SH-SY5Y (cell line): ENCODE results near the gene SLC25A42.
A peak's percentile ranks its signal among the peaks of the same experiment; 100 is the strongest.

Experiments used
- GATA2 ChIP-seq: IDR thresholded peaks from 2 replicates; pipeline ENCODE4 v1.6.1; 2011; ENCODE audit warnings: mild to moderate bottlenecking, low read depth, low read length
- GATA3 ChIP-seq: IDR thresholded peaks from 2 replicates; pipeline ENCODE4 v1.6.1; 2011; ENCODE audit warnings: low read depth, mild to moderate bottlenecking, low read length, moderate library complexity

The SLC25A42 gene

DNA sequence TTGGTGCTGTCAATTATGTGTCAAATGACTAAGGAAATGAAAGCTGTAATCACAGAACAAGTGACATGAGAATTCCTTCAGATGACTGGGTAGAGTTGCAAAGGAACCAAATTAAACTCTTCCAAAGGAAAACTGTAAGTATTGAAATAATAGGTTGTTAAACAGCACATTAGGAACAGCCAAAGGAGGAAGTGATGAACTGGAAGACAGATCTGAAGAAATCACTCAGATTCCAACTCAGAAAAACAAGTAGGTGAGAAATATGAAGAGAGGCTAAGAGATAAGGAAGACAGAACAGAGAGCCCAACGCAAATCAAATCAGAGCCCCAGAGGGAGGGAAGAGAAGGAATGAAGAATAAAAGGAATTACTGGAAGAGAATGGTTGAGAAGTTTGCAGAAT is 59.1 kb downstream of the SLC25A42 start:
- TF ChIP-seq GATA3 (no peak), GATA2 (no peak)

DNA sequence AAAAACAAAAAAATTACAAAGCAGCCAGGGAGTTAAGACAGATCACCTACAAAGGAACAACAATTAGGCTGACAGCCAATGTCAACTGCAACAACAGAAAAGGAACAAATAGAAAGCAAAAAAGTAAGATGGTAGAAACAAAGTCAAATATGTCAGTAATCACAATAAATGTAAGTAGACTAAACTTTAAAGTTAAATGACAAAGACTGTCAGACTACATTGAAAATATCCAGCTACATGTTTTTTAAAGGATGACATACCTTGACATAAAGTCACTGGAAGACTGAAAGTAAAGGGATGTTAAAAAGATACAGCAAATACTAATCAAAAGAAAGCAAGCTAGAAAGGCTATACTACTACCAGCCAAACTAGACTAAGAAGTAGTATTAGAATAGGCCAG is 59.6 kb downstream of the SLC25A42 start:
- TF ChIP-seq GATA3 = no peak
- no peak for TF ChIP-seq GATA2

DNA sequence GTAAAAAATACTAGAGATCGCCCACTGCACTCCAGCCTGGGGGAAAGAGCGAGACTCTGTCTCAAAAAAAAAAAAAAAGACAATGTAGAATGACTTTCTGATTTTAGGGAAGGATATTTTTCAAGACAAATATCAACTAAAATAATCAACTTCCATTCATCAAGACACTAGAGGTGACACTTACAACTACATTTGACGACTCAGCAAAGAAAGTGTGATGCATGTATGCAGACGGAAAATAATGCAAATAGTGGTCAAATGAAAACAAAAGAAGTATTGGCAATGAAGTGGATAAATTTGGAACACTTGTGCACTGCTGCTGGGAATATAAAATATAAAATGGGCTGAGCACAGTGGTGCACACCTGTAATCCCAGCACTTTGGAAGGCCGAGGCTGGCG is 62.3 kb downstream of the SLC25A42 start:
- no peak for TF ChIP-seq GATA3
- TF ChIP-seq GATA2 = no peak

DNA sequence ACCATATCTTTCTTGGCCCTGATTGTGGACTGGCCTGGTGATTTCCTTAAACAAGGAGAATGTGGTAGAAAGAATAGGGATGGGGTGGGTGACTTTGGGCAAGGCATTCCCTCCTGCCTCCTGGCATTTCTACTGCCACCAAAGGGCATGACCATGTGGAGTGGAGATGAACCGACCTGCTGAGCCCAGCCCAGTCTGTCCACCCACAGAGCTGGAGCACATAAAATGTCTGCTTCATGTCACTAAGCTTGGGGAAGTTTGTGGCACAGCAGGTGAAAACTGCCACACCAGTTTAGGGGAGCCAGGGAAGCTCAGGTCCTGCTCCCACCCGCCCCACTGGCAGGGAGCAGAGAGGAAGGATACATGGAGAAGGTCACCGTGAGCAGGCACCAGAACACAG is 68.2 kb downstream of the SLC25A42 start:
- TF ChIP-seq GATA3 = no peak
- TF ChIP-seq GATA2 = no peak

DNA sequence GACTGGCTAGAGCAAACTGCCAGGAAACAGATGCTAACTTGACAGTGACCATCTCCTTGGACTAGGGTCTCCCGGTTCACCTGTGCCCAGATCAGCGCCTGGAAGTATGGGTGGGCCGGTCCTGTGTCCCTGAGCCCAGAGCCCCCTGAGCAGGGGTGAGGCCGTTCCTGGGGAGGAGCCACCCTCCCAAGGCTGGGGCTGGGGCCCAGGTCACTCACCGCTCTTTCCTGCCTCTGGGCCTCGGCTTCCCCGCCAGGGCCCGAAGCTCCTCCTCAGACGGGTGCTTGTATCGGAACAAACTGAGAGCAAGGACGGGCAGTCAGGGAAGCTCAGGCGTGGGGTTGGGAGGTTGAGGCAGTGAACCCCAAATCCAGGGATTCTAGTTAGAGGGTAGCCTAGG is 69.1 kb downstream of the SLC25A42 start:
- TF ChIP-seq GATA3 (no peak), GATA2 (no peak)

DNA sequence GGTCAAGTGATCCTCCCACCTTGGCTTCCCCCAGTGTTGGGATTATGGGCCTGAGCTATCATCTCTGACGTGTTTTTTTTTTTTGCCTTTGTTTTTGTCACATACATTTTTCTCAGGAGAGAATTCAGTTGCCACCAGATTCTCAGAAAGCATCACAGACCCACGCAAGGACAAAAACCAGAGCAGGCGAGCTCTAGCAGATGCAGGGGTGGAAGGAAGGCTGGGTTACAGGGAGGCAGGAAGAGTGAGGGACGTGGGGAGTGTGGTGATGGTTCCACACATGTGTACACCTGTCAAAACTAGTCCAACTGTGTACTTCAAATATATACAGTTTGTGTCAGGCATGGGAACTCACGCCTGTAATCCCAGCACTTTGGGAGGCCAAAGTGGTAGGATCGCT is 70.2 kb downstream of the SLC25A42 start:
- TF ChIP-seq GATA2 (no peak), GATA3 (no peak)

DNA sequence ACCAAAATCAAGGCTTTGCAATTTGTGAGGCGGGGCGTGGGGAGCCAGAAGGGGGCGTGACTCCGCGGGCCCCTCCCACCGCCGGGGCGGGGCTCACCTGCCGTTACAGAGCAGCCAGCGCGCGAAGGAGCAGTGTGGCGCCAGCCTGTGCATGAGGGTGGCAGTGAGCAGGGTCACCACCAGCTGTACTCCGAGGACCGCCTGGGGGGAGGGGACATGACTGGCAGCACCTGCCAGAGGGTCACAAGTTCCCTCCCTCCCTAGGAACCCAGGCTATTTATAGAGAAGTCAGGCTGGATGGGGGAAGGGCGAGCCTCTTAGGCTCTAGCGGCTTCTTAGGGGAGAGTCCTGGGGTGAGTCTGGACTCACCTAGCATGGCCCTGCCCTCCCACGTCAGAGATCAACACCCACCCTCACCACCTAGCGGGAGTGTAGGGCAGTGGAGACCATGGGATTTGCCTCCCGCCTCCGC is 70.9 kb downstream of the SLC25A42 start:
- TF ChIP-seq GATA3 (no peak), GATA2 (no peak)

DNA sequence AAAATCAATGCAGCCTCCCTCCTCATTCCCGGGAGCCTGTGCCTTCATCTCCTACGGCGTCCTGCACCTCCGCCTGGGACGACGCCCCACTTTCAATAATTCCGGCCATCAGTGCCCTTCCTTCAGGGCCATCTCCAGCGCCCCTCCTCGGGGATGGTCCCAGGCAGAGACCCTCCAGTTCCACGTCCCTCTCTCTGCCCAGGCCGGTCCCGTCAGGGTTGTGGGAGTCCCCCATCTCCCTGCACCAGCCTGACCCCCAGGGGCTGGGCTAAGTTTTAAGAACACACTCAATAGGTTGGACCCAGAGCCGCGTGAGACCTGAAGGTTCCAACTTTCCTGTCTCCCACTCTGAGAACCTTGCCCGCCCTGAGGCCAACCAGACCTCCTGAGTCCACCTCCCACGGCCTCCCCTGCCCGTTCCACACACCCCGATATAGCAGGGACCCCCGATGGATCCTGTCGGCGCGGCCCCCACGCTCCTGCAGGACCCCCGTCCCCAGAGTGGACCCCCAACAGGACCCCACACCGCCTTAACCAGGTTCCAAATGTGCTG is 73.8 kb downstream of the SLC25A42 start:
- TF ChIP-seq GATA2 (no peak), GATA3 (no peak)

DNA sequence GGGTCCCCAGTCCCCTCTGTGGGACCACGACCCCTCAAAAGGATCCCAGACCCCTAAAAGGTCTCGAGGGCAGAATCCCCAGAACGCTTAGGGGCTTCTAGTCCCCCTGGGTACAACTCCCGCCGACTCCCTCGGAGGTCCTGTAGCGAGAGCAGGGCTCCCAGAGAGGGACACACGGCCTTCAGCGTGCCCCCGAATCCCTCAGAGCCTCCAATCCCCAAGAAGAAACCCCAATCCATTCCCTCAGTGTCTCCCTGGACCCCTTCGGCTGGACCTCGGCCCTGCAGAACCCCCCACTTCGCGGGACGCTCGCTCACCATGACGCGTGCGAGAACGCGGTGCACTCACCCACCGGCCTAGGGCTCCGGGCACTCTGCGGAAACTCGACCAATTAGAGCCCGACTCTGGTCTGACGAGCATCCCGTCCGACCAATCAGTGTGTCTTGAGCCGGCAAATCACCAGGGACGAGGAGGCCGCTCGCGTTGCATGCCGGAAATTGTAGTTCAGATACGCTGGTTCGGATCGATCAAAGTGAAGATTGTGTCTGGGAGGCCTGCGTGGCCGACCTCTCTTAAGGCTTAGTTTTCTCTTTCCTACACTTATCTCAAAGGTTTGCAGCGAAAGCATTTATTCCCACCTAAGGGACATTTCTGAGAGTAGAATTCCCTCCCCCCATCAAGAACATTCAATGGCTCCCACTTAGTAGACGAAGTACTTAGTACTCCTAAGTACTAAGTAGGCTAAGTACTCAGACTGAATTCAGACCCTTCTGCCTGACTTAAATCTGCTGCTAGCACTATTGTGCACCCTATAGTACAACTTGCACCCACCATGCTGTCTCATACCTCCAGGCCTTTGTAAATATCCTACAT is 74.6 kb downstream of the SLC25A42 start, which contains the start of gene TMEM161A:
TSS of gene TMEM161A (minus strand) at position 370 of the 873 bp plus-strand sequence. CDS start at position 320, 50 bp downstream.
- TF ChIP-seq GATA3 (no peak), GATA2 (peak; percentile 84)

DNA sequence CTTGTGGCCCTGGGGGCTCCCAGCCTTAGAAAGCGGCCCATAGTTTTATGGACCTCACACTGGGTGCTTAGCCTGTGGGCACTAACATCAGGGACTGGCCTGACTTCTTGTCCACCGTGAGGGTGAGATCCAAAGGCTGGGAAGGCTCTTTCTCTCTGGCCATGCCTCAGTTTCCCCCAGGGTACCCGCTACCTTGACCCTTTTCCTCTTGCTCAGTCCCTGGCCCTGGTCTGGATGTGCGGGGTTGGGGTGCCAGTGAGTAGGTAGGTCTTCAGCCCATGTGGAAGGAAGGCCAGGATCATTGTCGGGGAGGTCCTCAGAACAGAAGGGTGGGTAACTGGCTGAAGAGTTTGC is 76.1 kb downstream of the SLC25A42 start:
- TF ChIP-seq GATA2 (no peak), GATA3 (no peak)

DNA sequence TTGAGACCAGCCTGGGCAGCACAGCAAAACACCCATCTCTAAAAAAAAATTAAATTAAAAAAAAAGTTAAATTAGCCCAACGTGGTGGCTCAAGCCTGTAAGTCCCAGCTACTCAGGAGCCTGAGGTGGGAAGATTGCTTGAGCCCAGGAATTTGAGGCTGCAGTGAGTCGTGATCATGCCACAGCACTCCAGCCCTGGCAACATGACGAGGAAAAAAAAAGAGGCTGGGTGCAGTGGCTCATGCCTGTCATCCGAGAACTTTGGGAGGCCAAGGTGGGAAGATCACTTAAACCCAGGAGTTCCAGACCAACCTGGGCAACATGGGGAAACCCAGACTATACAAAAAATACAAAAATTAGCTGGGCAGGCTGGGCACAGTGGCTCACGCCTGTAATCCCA is 76.7 kb downstream of the SLC25A42 start:
- TF ChIP-seq GATA3 = no peak
- TF ChIP-seq GATA2 = no peak

DNA sequence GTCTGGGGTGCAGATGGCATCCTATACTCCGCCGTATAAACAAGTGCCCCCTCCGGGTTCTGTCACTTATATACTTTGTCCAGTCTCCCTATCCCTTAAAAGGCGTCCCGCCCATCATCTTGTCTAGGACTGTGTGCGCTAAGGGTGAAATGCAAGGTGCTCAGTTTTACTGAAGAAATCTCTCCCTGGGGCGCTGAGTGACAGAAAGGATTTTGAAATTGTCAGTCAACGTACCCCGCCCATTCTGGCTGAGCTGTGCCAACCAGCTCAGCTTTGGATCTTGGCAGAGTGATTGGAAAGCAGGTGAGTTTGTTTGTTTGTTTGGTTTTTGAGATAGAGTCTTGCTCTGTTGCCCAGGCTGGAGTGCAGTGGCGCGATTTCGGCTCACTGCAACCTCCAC is 78.6 kb downstream of the SLC25A42 start:
- TF ChIP-seq GATA2 (no peak), GATA3 (no peak)

DNA sequence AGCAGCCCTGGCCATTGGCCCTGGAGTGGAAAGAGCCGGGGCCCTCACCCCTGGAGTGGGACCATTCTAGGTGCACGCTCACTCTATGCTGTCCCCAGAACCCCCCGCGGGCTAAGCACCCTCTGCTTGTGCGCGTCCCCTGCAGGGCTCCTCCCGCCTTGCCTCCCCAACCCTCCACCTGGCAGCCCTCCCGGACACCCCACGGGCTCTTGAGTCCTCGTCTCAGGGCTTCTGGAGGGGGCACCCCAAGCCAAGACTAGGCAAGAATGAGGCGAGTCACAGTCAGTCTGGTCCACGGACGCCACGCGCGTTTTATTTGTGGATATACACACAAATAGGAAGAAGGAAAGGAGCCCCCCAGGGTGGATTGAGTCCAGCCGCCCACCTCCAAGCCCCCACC is 81.5 kb downstream of the SLC25A42 start:
- no peak for TF ChIP-seq GATA3
- TF ChIP-seq GATA2 = no peak

DNA sequence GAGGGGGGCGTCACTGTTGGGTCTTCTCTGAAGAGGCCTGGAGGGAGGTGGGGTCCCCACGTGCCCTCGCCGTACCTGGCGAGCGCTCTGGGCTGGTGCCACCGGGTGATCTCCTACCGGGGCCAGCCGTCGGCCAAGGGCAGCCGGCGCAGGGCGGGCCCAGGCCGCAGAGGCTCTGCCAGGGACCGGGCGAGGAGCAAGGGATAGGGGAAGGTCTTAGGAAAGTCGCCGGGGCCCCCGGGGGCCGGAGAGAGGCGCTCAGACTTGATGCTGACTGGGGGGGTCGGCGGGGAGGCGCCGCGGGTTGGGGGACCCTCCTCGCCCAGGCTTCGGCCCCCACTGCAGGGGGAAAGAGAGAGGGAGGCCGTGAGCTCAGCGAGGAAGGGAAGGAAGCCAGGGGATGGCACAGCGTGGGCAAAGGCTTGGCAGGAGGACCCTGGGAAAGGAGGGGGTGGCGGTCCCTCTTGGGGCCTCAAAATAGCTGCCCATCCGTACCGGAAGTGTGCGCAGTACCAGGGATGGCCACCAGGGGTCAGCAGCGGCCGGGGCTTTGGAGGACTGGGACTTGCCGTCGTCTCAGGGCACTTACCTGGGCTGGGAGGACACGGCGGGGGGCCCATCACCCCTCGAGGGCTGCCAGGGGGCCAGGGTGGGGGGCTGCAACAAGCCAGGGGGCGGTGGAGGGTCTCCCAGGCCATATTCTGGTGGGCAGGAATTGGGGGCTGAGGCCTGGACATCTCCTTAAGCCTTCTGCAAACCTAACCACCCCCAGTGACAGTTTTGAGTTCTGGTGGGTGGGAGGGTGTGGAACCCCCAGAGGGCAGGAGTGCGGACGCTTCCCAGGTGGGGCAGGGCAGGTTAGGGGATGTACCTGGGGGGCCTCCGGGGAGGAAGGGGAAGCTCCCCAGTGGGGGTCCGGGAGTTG is 82.2 kb downstream of the SLC25A42 start:
- TF ChIP-seq GATA2 = no peak
- no peak for TF ChIP-seq GATA3
